A673 (cell line): ENCODE results near the gene C7orf57. TPM values are rescaled to one million over a fixed set of nuclear protein-coding genes. Genes with fewer than 3 reads are reported as not detected.

ENCODE experiments used
- BruUV-seq: library from RNA; stranded (reverse); fragments of 400-500 nt; replicated peaks from 2 replicates; lab custom pipeline; 2021; lab: Mats Ljungman, UMichigan
- CTCF ChIA-PET: fragments of 300-600 bp; sonication (Branson Sonifier 250); formaldehyde crosslinking; loops from one replicate; lab custom pipeline; 2022; ENCODE audit warnings: antibody characterized with exemption; lab: Charles Lee
- POLR2A ChIA-PET: fragments of 300-600 bp; sonication (Branson Sonifier 250); formaldehyde crosslinking; loops from one replicate; lab custom pipeline; 2022; ENCODE audit warnings: antibody characterized with exemption; ENCODE audit not compliant: low non-redundant PET; lab: Charles Lee
- DNase-seq: peaks from one replicate; pipeline ENCODE4 v3.0.0-alpha.2; 2015; ENCODE audit warnings: low spot score
- H3K27ac ChIP-seq: fragments of 200-600 bp; sonication (generic); 2 replicates; pipeline ENCODE4 v1.5.1; 2016; ENCODE audit warnings: mixed run types, low read depth, mild to moderate bottlenecking, mixed read lengths, antibody characterized with exemption, low read length; ENCODE audit not compliant: poor library complexity, severe bottlenecking
- H3K27me3 ChIP-seq: fragments of 200-600 bp; sonication (generic); replicated peaks from 2 replicates; pipeline ENCODE4 v1.6.1; 2017; ENCODE audit warnings: mixed run types, low read depth, mild to moderate bottlenecking, mixed read lengths, antibody characterized with exemption, low read length; ENCODE audit not compliant: insufficient read depth, poor library complexity
- H3K36me3 ChIP-seq: fragments of 200-600 bp; sonication (generic); 2 replicates; pipeline ENCODE4 v1.6.1; 2016; ENCODE audit warnings: mixed run types, mild to moderate bottlenecking, mixed read lengths, antibody characterized with exemption, low read length; ENCODE audit not compliant: insufficient read depth, poor library complexity, severe bottlenecking
- H3K4me1 ChIP-seq: fragments of 200-600 bp; sonication (generic); 2 replicates; pipeline ENCODE4 v1.6.1; 2017; ENCODE audit warnings: mixed run types, mild to moderate bottlenecking, mixed read lengths, antibody characterized with exemption, low read length; ENCODE audit not compliant: insufficient read depth, poor library complexity, severe bottlenecking
- H3K4me3 ChIP-seq: fragments of 200-600 bp; sonication (generic); 2 replicates; pipeline ENCODE4 v1.5.1; 2016; ENCODE audit warnings: low read depth, mixed run types, mild to moderate bottlenecking, mixed read lengths, low read length; ENCODE audit not compliant: poor library complexity, severe bottlenecking
- H3K9me3 ChIP-seq: fragments of 200-600 bp; sonication (generic); 2 replicates; pipeline ENCODE4 v1.6.1; 2016; ENCODE audit warnings: mixed run types, low read depth, mild to moderate bottlenecking, mixed read lengths, antibody characterized with exemption, low read length; ENCODE audit not compliant: poor library complexity, severe bottlenecking
- EZH2 ChIP-seq: fragments of 200-600 bp; sonication (generic); IDR thresholded peaks from 2 replicates; pipeline ENCODE4 v1.6.1; 2017; ENCODE audit warnings: borderline replicate concordance, low read depth, mild to moderate bottlenecking, mixed read lengths, antibody characterized with exemption, low read length; ENCODE audit not compliant: poor library complexity, severe bottlenecking
- intact Hi-C: fragments of 100-400 bp; cut with micrococcal nuclease; formaldehyde crosslinking; loops from one replicate; pipeline ENCODE4 v1.10.0; 2022; ENCODE audit not compliant: unreplicated experiment
- total RNA-seq: library from RNA; stranded (reverse); gene quantifications from 2 replicates; pipeline ENCODE4 v1.2.3, GENCODE V29; 2021
- TF ChIP-seq, protein P1 (sequence below): fragments of 300-800, 200-600 bp; sonication (generic); conservative IDR thresholded peaks from 2 replicates; pipeline ENCODE4 v1.5.1; 2017; ENCODE audit warnings: low read depth, mild to moderate bottlenecking, antibody characterized with exemption, low read length, moderate library complexity, mixed read lengths

The C7orf57 gene
- total RNA-seq, 1 experiment from 2014 or later: not detected

GRCh38 chr7:48107926-48108472 is 72.7 kb downstream of the C7orf57 start:
- POLR2A ChIA-PET: no interaction called here
- CTCF ChIA-PET: interaction anchor here (1.2 kb wide), 1 partner anchor 116 kb away, joined by 7 read pairs; no protein-coding TSS in a partner anchor
- Histone ChIP-seq H3K27ac (no peak overlapping the region), H3K27me3 (no peaks in the 10 kb centered on the region), H3K9me3 (no peaks in the 10 kb centered on the region), H3K36me3 (no peaks in the 10 kb centered on the region), H3K4me3 (no peak overlapping the region), H3K4me1 (no peaks in the 10 kb centered on the region)
- TF ChIP-seq EZH2: no peak
- TF ChIP-seq, protein P1, sequence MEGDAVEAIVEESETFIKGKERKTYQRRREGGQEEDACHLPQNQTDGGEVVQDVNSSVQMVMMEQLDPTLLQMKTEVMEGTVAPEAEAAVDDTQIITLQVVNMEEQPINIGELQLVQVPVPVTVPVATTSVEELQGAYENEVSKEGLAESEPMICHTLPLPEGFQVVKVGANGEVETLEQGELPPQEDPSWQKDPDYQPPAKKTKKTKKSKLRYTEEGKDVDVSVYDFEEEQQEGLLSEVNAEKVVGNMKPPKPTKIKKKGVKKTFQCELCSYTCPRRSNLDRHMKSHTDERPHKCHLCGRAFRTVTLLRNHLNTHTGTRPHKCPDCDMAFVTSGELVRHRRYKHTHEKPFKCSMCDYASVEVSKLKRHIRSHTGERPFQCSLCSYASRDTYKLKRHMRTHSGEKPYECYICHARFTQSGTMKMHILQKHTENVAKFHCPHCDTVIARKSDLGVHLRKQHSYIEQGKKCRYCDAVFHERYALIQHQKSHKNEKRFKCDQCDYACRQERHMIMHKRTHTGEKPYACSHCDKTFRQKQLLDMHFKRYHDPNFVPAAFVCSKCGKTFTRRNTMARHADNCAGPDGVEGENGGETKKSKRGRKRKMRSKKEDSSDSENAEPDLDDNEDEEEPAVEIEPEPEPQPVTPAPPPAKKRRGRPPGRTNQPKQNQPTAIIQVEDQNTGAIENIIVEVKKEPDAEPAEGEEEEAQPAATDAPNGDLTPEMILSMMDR: no peak
- intact Hi-C loops: no loop called here
- DNase-seq: no peak
- no TSS peak for BruUV-seq

GRCh38 chr7:48108959-48109847 is 73.9 kb downstream of the C7orf57 start:
- POLR2A ChIA-PET: no interaction called here
- intact Hi-C loops: no loop called here
- CTCF ChIA-PET: interaction anchor here (0.5 to 1.9 kb wide), 8 partner anchors 32 to 726 kb away, joined by 3 to 18 read pairs (median 6); no protein-coding TSS in a partner anchor
- no peak overlapping the region for H3K27ac ChIP-seq
- no peaks in the 10 kb centered on the region for H3K4me1 ChIP-seq
- H3K36me3 ChIP-seq: no peaks in the 10 kb centered on the region
- TF ChIP-seq EZH2: no peak
- TF ChIP-seq, protein P1: no peak
- H3K9me3 ChIP-seq: no peaks in the 10 kb centered on the region
- no peak overlapping the region for H3K4me3 ChIP-seq
- BruUV-seq: no TSS peak
- no peaks in the 10 kb centered on the region for H3K27me3 ChIP-seq
- DNase-seq: no peak

DNA sequence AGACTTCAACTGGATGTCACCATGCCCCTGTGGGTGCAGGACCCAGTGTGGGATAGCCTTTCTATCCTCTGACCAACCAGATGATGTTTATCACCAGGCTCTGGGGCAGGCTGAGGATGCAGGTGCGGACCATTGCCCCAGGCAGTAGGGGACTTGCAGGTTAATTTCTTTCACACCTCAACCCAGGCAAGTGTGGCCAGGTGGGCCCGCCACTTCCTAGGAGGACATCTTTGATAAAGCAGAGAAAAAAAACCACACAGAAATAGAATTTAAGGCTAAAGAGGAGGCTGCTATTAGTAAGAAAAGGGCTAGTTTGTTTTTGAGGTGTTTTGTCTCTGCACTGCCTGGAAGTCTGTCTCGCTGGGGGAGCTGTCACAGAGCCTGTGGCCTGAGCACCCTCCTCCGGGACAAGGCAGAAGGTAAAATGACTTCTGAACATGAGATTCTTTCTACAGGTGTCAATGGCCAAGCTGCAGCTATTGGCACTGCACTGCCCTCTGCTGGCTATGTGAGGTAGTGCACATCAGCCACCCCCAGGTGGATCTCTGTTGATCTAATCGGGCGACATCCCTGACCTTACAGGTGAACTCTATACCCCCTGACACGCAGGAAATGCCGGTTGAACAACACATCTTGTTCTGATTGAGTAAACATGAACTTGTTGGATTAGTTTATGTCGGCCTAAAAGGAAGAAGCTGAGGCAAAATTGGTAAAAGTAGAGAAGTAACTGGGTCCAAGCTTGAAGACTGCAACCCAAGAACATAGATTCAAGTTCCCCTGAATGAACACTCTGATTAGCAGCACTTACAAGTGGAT is 74.7 kb downstream of the C7orf57 start:
- POLR2A ChIA-PET: no interaction called here
- Histone ChIP-seq H3K4me1 (no peaks in the 10 kb centered on the region), H3K36me3 (no peaks in the 10 kb centered on the region), H3K27ac (no peak overlapping the region), H3K9me3 (no peaks in the 10 kb centered on the region), H3K4me3 (no peak overlapping the region), H3K27me3 (no peaks in the 10 kb centered on the region)
- peak; percentile 54 for DNase-seq
- BruUV-seq: no TSS peak
- no peak for TF ChIP-seq EZH2
- TF ChIP-seq, protein P1: peak; percentile 98
- intact Hi-C loops: loop anchor here (1.0 kb wide), 2 partner anchors 119 to 165 kb away; no protein-coding TSS in a partner anchor
- CTCF ChIA-PET: interaction anchor here (0.5 to 1.9 kb wide), 6 partner anchors 33 to 725 kb away, joined by 4 to 18 read pairs (median 7); no protein-coding TSS in a partner anchor
